ACHN (cell line): ENCODE measurements around the gene PATE4.

ENCODE experiments used
- DNase-seq: peaks from one replicate; pipeline ENCODE4 v3.0.0-alpha.2; 2015
- in situ Hi-C: cut with HindIII; loops from 2 replicates; pipeline ENCODE4 v1.10.0; 2017; ENCODE audit warnings: low sequenced_read_pairs, low pct_ligation_motif_present, low pct_unique_long_range_greater_than_20kb

PATE4 gene

DNA sequence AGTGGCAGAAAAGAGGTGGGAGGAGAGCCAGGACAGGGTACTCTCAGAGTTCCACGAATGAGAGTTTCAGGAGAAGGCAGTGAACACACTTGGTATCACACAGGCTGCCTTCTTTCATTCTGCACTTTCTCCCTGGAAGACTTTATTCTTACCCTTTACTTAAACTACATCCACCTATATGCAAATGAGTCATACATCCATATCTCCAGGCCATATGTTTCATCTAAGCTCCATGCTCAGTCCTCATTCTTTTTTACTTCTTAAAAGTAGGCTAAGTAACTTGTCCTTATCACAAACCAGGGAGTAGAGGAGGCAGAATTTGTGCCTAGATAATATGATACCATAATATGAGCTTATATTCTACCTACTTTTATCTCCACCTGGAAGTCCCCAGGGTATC is 48.2 kb downstream of the PATE4 start:
- DNase-seq: no peak
- in situ Hi-C loops: no loop called here

DNA sequence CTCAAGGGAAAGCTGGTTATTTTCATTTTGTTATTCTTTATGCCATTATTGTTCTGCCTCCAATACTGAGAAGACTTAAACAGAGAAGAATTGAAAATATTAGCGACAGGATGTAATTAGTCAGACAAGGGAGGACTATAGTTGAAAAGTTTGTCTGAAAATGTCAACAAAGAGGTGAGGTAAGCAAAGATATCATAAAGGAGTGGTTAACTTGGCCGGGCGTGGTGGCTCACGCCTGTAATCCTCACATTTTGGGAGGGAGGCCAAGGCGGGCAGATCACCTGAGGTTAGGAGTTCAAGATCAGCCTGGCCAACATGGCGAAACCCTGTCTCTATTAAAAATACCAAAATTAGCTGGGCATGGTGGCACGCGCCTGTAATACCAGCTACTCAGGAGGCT is 50.3 kb downstream of the PATE4 start:
- no peak for DNase-seq
- in situ Hi-C loops: no loop called here

GRCh38 chr11:125886997-125887372 is 53.9 kb downstream of the PATE4 start:
- DNase-seq: peak; percentile 56
- in situ Hi-C loops: no loop called here

- in situ Hi-C loops: no loop called here
Observed at GRCh38 chr11:125887373-125888324, 54.5 kb downstream of the PATE4 start, which contains the start of gene HYLS1. Gene HYLS1 (plus strand): TSS chr11:125887668. CDS start chr11:125899369, 11,701 bp downstream.

More at GRCh38 chr11:125887373-125888324, 54.5 kb downstream of the PATE4 start, which contains the start of gene HYLS1:
- DNase-seq: peak; percentile 96
